Measurements from ENCODE around the gene GRAMD1A.

DNA sequence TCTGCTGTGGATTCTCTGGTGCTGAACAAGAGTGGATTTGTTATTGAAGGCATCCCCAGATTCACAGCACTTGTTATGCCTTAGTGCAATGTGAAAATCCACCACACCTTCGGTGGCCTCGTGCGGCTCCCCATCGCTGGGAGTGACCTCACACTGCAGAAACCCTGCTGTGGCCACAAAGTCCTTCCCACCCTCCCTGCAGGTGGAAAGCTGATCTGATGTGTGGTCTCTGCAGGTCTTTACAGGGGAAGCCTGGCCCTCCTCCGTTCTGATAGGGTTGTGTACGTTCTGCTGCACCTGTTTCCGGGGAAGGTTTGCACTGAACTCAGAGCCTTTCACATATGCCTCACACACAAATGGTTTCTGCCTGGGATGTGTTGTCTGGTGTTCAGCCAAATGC is 41.1 kb upstream of the GRAMD1A start:
- TF ChIP-seq, protein P1, sequence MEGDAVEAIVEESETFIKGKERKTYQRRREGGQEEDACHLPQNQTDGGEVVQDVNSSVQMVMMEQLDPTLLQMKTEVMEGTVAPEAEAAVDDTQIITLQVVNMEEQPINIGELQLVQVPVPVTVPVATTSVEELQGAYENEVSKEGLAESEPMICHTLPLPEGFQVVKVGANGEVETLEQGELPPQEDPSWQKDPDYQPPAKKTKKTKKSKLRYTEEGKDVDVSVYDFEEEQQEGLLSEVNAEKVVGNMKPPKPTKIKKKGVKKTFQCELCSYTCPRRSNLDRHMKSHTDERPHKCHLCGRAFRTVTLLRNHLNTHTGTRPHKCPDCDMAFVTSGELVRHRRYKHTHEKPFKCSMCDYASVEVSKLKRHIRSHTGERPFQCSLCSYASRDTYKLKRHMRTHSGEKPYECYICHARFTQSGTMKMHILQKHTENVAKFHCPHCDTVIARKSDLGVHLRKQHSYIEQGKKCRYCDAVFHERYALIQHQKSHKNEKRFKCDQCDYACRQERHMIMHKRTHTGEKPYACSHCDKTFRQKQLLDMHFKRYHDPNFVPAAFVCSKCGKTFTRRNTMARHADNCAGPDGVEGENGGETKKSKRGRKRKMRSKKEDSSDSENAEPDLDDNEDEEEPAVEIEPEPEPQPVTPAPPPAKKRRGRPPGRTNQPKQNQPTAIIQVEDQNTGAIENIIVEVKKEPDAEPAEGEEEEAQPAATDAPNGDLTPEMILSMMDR (IDR thresholded peaks at IDR 0.05 in 2 of 3, conservative IDR thresholded peaks at IDR 0.05 in 1 of 3; ENCODE audit: borderline replicate concordance in 1 of 3, insufficient read depth in 1 of 3, low read depth in 2 of 3, low read length in 2 of 3), result no peak
- no peak for TF ChIP-seq POLR2A (IDR thresholded peaks at IDR 0.05; ENCODE audit: borderline replicate concordance, extremely low read depth, insufficient read depth, insufficient read length)
- TF ChIP-seq EZH2phosphoT487 (IDR thresholded peaks at IDR 0.05; ENCODE audit: borderline replicate concordance), result no peak
- TF ChIP-seq, protein P2, sequence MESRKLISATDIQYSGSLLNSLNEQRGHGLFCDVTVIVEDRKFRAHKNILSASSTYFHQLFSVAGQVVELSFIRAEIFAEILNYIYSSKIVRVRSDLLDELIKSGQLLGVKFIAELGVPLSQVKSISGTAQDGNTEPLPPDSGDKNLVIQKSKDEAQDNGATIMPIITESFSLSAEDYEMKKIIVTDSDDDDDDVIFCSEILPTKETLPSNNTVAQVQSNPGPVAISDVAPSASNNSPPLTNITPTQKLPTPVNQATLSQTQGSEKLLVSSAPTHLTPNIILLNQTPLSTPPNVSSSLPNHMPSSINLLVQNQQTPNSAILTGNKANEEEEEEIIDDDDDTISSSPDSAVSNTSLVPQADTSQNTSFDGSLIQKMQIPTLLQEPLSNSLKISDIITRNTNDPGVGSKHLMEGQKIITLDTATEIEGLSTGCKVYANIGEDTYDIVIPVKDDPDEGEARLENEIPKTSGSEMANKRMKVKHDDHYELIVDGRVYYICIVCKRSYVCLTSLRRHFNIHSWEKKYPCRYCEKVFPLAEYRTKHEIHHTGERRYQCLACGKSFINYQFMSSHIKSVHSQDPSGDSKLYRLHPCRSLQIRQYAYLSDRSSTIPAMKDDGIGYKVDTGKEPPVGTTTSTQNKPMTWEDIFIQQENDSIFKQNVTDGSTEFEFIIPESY (IDR thresholded peaks at IDR 0.05; ENCODE audit: extremely low read depth, insufficient replicate concordance, low read length), result no peak
- TF ChIP-seq, protein P3, sequence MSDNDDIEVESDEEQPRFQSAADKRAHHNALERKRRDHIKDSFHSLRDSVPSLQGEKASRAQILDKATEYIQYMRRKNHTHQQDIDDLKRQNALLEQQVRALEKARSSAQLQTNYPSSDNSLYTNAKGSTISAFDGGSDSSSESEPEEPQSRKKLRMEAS (IDR thresholded peaks at IDR 0.05), result no peak
- TF ChIP-seq POLR2AphosphoS5 (IDR thresholded peaks at IDR 0.05; ENCODE audit: low read depth, low read length), result no peak
- no peak for TF ChIP-seq RAD21 (IDR thresholded peaks at IDR 0.05; ENCODE audit: low read depth)
- no peak for TF ChIP-seq EZH2 (IDR thresholded peaks at IDR 0.05)
- TF ChIP-seq, protein P4, sequence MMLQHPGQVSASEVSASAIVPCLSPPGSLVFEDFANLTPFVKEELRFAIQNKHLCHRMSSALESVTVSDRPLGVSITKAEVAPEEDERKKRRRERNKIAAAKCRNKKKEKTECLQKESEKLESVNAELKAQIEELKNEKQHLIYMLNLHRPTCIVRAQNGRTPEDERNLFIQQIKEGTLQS (IDR thresholded peaks at IDR 0.05), result no peak
- TF ChIP-seq ZNF274 (IDR thresholded peaks at IDR 0.05; ENCODE audit: low read depth, low read length), result no peak
- no peak for TF ChIP-seq SP1 (IDR thresholded peaks at IDR 0.05; ENCODE audit: low read depth)
- TF ChIP-seq SIN3A (IDR thresholded peaks at IDR 0.05; ENCODE audit: low read depth), result no peak
